H7 (cell line): ENCODE data around the gene NEU4. TPM values are rescaled to one million over a fixed set of nuclear protein-coding genes. Genes with fewer than 3 reads are reported as not detected.
A peak's percentile ranks its signal among the peaks of the same experiment; 100 is the strongest.
"Not testable (repeated sequence)": the region's sequence is repeated elsewhere in the genome, so short reads cannot be mapped to it uniquely, and the experiment has no call there.

Experiments used
- DNase-seq: peaks from one replicate; pipeline ENCODE4 v3.0.0; 2012
- H3K27me3 ChIP-seq: 2 replicates; pipeline ENCODE4 v1.6.0; 2011; ENCODE audit warnings: mild to moderate bottlenecking, low read length; ENCODE audit not compliant: control insufficient read depth, insufficient read depth
- H3K36me3 ChIP-seq: replicated peaks from 2 replicates; pipeline ENCODE4 v1.5.1; 2011; ENCODE audit warnings: low read length; ENCODE audit not compliant: control insufficient read depth, insufficient read depth
- H3K4me3 ChIP-seq: 2 replicates; pipeline ENCODE4 v1.5.1; 2011; ENCODE audit warnings: low read depth, mild to moderate bottlenecking, control low read depth, low read length, moderate library complexity; ENCODE audit not compliant: insufficient read depth
- total RNA-seq: library from RNA; depleted of rRNA; stranded (reverse); fragments of >200 nt; shearing (Covaris generic); gene quantifications from 2 replicates; pipeline ENCODE4 v1.2.3, GENCODE V29; 2014

NEU4 gene
- total RNA-seq, 1 experiment from 2014 or later: not detected

- no peak overlapping the region for H3K4me3 ChIP-seq
- no peak for DNase-seq
Measured at GRCh38 chr2:241788572-241788971, 20.4 kb upstream of the NEU4 start.

GRCh38 chr2:241791385-241791784 is 17.6 kb upstream of the NEU4 start:
- H3K27me3 ChIP-seq, H3K4me3 ChIP-seq, H3K36me3 ChIP-seq, DNase-seq: not testable (repeated sequence)

More at GRCh38 chr2:241788572-241788971, 20.4 kb upstream of the NEU4 start:
- no peaks in the 10 kb centered on the region for H3K36me3 ChIP-seq
- H3K27me3 ChIP-seq: no peaks in the 10 kb centered on the region

GRCh38 chr2:241793385-241793784 is 15.6 kb upstream of the NEU4 start:
- Histone ChIP-seq H3K36me3 (no peaks in the 10 kb centered on the region), H3K27me3 (no peaks in the 10 kb centered on the region), H3K4me3 (no peak overlapping the region)
- DNase-seq: no peak

- H3K4me3 ChIP-seq: no peak overlapping the region
- DNase-seq: peak; percentile 35
- no peaks in the 10 kb centered on the region for H3K27me3 ChIP-seq
- H3K36me3 ChIP-seq: no peaks in the 10 kb centered on the region
Measured at GRCh38 chr2:241794250-241794823, 14.7 kb upstream of the NEU4 start.

GRCh38 chr2:241795021-241795999 is 13.7 kb upstream of the NEU4 start:
- Histone ChIP-seq H3K36me3 (no peaks in the 10 kb centered on the region), H3K27me3 (no peaks in the 10 kb centered on the region), H3K4me3 (no peak overlapping the region)
- DNase-seq: peak; percentile 34

GRCh38 chr2:241796209-241796608 is 12.8 kb upstream of the NEU4 start:
- Histone ChIP-seq H3K36me3 (no peaks in the 10 kb centered on the region), H3K4me3 (no peak overlapping the region), H3K27me3 (no peaks in the 10 kb centered on the region)
- DNase-seq: peak; percentile 27

- Histone ChIP-seq H3K36me3 (no peaks in the 10 kb centered on the region), H3K27me3 (no peaks in the 10 kb centered on the region), H3K4me3 (no peak overlapping the region)
- peak; percentile 52 for DNase-seq
Measured at GRCh38 chr2:241796610-241797138, 12.3 kb upstream of the NEU4 start.

GRCh38 chr2:241797441-241798080 is 11.4 kb upstream of the NEU4 start:
- no peak overlapping the region for H3K4me3 ChIP-seq
- no peaks in the 10 kb centered on the region for H3K36me3 ChIP-seq
- peak; percentile 60 for DNase-seq
- no peaks in the 10 kb centered on the region for H3K27me3 ChIP-seq

GRCh38 chr2:241798081-241798630 is 10.8 kb upstream of the NEU4 start:
- Histone ChIP-seq H3K27me3 (peaks cover 2% of the 10 kb centered on the region; the same call in 1 of the 2 replicates), H3K36me3 (no peaks in the 10 kb centered on the region), H3K4me3 (no peak overlapping the region)
- DNase-seq: no peak

- no peaks in the 10 kb centered on the region for H3K36me3 ChIP-seq
- H3K4me3 ChIP-seq: no peak overlapping the region
- peaks cover 5% of the 10 kb centered on the region; the same call in 1 of the 2 replicates for H3K27me3 ChIP-seq
- peak; percentile 48 for DNase-seq
Measured at GRCh38 chr2:241798631-241799521, 10.1 kb upstream of the NEU4 start.

- peaks cover 12% of the 10 kb centered on the region; the same call in 1 of the 2 replicates for H3K27me3 ChIP-seq
- H3K4me3 ChIP-seq: no peak overlapping the region
- H3K36me3 ChIP-seq: no peaks in the 10 kb centered on the region
- peak; percentile 34 for DNase-seq
Measured at GRCh38 chr2:241799522-241800197, 9.3 kb upstream of the NEU4 start.

- H3K4me3 ChIP-seq, H3K36me3 ChIP-seq: not testable (repeated sequence)
- H3K27me3 ChIP-seq: peaks cover 12% of the 10 kb centered on the region; the same call in 1 of the 2 replicates
- DNase-seq: peak; percentile 38
Measured at GRCh38 chr2:241800198-241800903, 8.6 kb upstream of the NEU4 start.
